HepG2 (cell line): ENCODE measurements around the gene FGF21. TPM values are rescaled to one million over a fixed set of nuclear protein-coding genes. Genes with fewer than 3 reads are reported as not detected.

ENCODE experiments used
- CBX1 ChIP-seq: IDR thresholded peaks from one replicate; pipeline ENCODE4 v1.6.1; 2016; ENCODE audit warnings: antibody characterized with exemption, low read depth
- CREB1 ChIP-seq, 2 experiments: fragments of 450-650 bp in 1 of 2; IDR thresholded peaks; 2 replicates each; pipeline ENCODE4 v1.6.1; 2016 to 2017; ENCODE audit warnings: control low read depth in 1 of 2, mild to moderate bottlenecking in 1 of 2, missing compliant biosample characterization in 1 of 2, missing genetic modification characterization in 1 of 2
- ESRRA ChIP-seq: sonication (generic); formaldehyde crosslinking; IDR thresholded peaks from 2 replicates; pipeline ENCODE4 v1.5.1; 2020; ENCODE audit warnings: mild to moderate bottlenecking, low read depth, missing genetic modification reagents
- FOXJ3 ChIP-seq: sonication (generic); formaldehyde crosslinking; IDR thresholded peaks from 2 replicates; pipeline ENCODE4 v1.4.0; 2020; ENCODE audit warnings: missing genetic modification reagents, mild to moderate bottlenecking, borderline replicate concordance
- HDAC1 ChIP-seq: sonication (generic); formaldehyde crosslinking; IDR thresholded peaks from 2 replicates; pipeline ENCODE4 v1.5.1; 2020; ENCODE audit warnings: mild to moderate bottlenecking, missing genetic modification reagents
- HNRNPLL ChIP-seq: fragments of 200-400 bp; formaldehyde crosslinking; IDR thresholded peaks from 2 replicates; pipeline ENCODE4 v1.6.1; 2017; ENCODE audit warnings: mild to moderate bottlenecking, low read depth, low read length; ENCODE audit not compliant: poor library complexity, severe bottlenecking
- KLF12 ChIP-seq: sonication (generic); formaldehyde crosslinking; IDR thresholded peaks from 2 replicates; pipeline ENCODE4 v1.4.0; 2020; ENCODE audit warnings: missing genetic modification reagents, borderline replicate concordance
- KLF9 ChIP-seq: IDR thresholded peaks from 2 replicates; pipeline ENCODE4 v1.6.1; 2016; ENCODE audit warnings: low read depth
- LCORL ChIP-seq, 2 experiments: fragments of 450-650 bp in 1 of 2; sonication (generic) in 1 of 2; formaldehyde crosslinking in 1 of 2; IDR thresholded peaks; 2 replicates each; pipeline versions ENCODE4 v1.5.0 to v1.6.1; 2017 to 2020; ENCODE audit warnings: antibody characterized with exemption in 1 of 2, missing genetic modification reagents in 1 of 2
- MAF1 ChIP-seq: sonication (generic); formaldehyde crosslinking; IDR thresholded peaks from 2 replicates; pipeline ENCODE4 v1.5.0; 2020; ENCODE audit warnings: missing genetic modification reagents, borderline replicate concordance
- MED13 ChIP-seq: sonication (generic); formaldehyde crosslinking; IDR thresholded peaks from 2 replicates; pipeline ENCODE4 v1.5.0; 2020; ENCODE audit warnings: missing genetic modification reagents
- NFATC3 ChIP-seq: sonication (generic); formaldehyde crosslinking; IDR thresholded peaks from 2 replicates; pipeline ENCODE4 v1.5.1; 2020; ENCODE audit warnings: mild to moderate bottlenecking, missing genetic modification reagents
- POLR2A ChIP-seq, 2 experiments: IDR thresholded peaks; 2 replicates each; pipeline ENCODE4 v1.6.1; 2011; ENCODE audit warnings: low read depth in 2 of 2, low read length in 2 of 2, mild to moderate bottlenecking in 1 of 2, moderate library complexity in 1 of 2; ENCODE audit not compliant: insufficient read depth in 1 of 2
- REPIN1 ChIP-seq: sonication (generic); formaldehyde crosslinking; IDR thresholded peaks from 2 replicates; pipeline ENCODE4 v1.8.0; 2022; ENCODE audit warnings: missing genetic modification reagents, low read depth, mild to moderate bottlenecking, borderline replicate concordance
- SAP130 ChIP-seq: IDR thresholded peaks from 2 replicates; pipeline ENCODE4 v1.6.1; 2016; ENCODE audit warnings: low read depth
- ZNF124 ChIP-seq: sonication (generic); formaldehyde crosslinking; IDR thresholded peaks from 2 replicates; pipeline ENCODE4 v1.4.0; 2020; ENCODE audit warnings: missing genetic modification reagents
- ZNF136 ChIP-seq: sonication (generic); formaldehyde crosslinking; IDR thresholded peaks from 2 replicates; pipeline ENCODE4 v1.8.1; 2022; ENCODE audit warnings: low read depth, mild to moderate bottlenecking, moderate library complexity, missing genetic modification reagents
- ZNF160 ChIP-seq: sonication (generic); formaldehyde crosslinking; IDR thresholded peaks from 2 replicates; pipeline ENCODE4 v1.8.0; 2022; ENCODE audit warnings: mild to moderate bottlenecking, inconsistent platforms, missing genetic modification reagents
- ZNF34 ChIP-seq: sonication (generic); formaldehyde crosslinking; IDR thresholded peaks from 2 replicates; pipeline ENCODE4 v1.4.0; 2020; ENCODE audit warnings: mild to moderate bottlenecking, missing genetic modification reagents, borderline replicate concordance
- ZNF383 ChIP-seq: sonication (generic); formaldehyde crosslinking; IDR thresholded peaks from 2 replicates; pipeline ENCODE4 v1.4.0; 2020; ENCODE audit warnings: missing genetic modification reagents, mild to moderate bottlenecking, borderline replicate concordance
- ZNF607 ChIP-seq: sonication (generic); formaldehyde crosslinking; IDR thresholded peaks from 2 replicates; pipeline ENCODE4 v1.5.1; 2020; ENCODE audit warnings: missing genetic modification reagents, mild to moderate bottlenecking, borderline replicate concordance
- ZNF781 ChIP-seq: sonication (generic); formaldehyde crosslinking; IDR thresholded peaks from 2 replicates; pipeline ENCODE4 v1.5.1; 2020; ENCODE audit warnings: borderline replicate concordance, mild to moderate bottlenecking, missing genetic modification reagents; ENCODE audit errors: not compliant biosample characterization
- polyA plus RNA-seq, 8 experiments: library from polyadenylated mRNA; depleted of rRNA in 3 of 8; stranded (reverse) in 7 of 8; unstranded in 1 of 8; fragments of >200 nt; fragmentation: Illumina TruSeq in 4 of 8; extraction: Trizol in 4 of 8; gene quantifications; 2 replicates each; pipeline versions ENCODE4 v1.2.1 to v1.2.3, GENCODE V29; 2011 to 2016; ENCODE audit warnings: low read depth in 4 of 8, missing spikeins in 1 of 8, mixed read lengths in 1 of 8; ENCODE audit not compliant: insufficient read depth in 1 of 8
- total RNA-seq, 5 experiments: library from RNA; depleted of rRNA; stranded (reverse); fragments of >200 nt; fragmentation: Illumina TruSeq; extraction: Trizol; gene quantifications; 2 replicates each; pipeline ENCODE4 v1.2.3, GENCODE V29; 2016; ENCODE audit warnings: low read depth in 1 of 5
- TF ChIP-seq, protein P1 (sequence below): sonication (generic); formaldehyde crosslinking; IDR thresholded peaks from 2 replicates; pipeline ENCODE4 v1.5.0; 2020; ENCODE audit warnings: missing genetic modification reagents
- TF ChIP-seq, protein P2 (sequence below): IDR thresholded peaks from 2 replicates; pipeline ENCODE4 v1.6.1; 2012; ENCODE audit warnings: inconsistent platforms
- TF ChIP-seq, protein P3 (sequence below): IDR thresholded peaks from 2 replicates; pipeline ENCODE4 v1.6.1; 2016; ENCODE audit warnings: low read depth, control low read depth
- TF ChIP-seq, protein P4 (sequence below): fragments of 450-650 bp; IDR thresholded peaks from 2 replicates; pipeline ENCODE4 v1.6.1; 2016
- TF ChIP-seq, protein P5 (sequence below): IDR thresholded peaks from 2 replicates; pipeline ENCODE4 v1.6.1; 2016; ENCODE audit warnings: low read depth, borderline replicate concordance

The FGF21 gene
- total and polyA plus RNA-seq, 2 of the 13 experiments (the other 11 are each of a cell fraction or from before 2014, with no cell fraction given): 0.17 TPM; not detected in 1

DNA sequence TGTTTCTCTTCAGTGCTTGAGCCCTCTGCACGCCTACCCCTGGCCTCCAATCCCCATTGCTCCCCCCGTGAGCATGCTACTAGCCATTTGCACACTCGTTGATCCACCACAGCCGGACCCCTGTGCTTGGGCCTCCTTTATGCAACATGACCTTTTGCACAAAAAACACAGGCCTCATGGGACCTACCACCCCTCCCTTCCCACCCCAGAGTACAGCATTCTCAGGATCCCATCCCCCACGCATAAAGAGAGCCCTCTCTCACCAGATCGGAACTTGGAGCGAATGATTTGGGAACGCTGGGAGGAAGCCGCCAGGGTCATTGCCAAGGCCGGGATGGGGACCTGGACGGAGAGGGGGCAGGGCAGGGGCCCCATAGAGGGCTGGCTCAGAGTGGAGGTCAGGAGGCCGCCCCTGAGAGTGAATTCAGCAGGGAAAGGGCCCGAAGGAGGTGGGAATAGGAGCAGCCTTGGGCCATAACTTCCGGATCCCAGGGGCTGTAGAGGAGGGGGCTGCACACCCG is 36.6 kb upstream of the FGF21 start (continued):
- TF ChIP-seq, protein P1, sequence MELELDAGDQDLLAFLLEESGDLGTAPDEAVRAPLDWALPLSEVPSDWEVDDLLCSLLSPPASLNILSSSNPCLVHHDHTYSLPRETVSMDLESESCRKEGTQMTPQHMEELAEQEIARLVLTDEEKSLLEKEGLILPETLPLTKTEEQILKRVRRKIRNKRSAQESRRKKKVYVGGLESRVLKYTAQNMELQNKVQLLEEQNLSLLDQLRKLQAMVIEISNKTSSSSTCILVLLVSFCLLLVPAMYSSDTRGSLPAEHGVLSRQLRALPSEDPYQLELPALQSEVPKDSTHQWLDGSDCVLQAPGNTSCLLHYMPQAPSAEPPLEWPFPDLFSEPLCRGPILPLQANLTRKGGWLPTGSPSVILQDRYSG (CRISPR knock-in tag): no peak
- TF ChIP-seq CREB1 (IDR thresholded peaks at IDR 0.05) (no peak), CREB1 (CRISPR knock-in tag; IDR thresholded peaks at IDR 0.05) (peak; percentile 60; the same call in 1 of the 2 replicates), KLF12 (CRISPR knock-in tag) (no peak), ESRRA (CRISPR knock-in tag) (peak; percentile 34; the same call in 1 of the 2 replicates), REPIN1 (CRISPR knock-in tag) (peak; percentile 83; the same call in 1 of the 2 replicates), CBX1 (no peak), KLF9 (no peak), MED13 (CRISPR knock-in tag) (0 out of 2 replicates have a peak, but pooled peaks have one; percentile 33), ZNF160 (no peak), ZNF34 (CRISPR knock-in tag) (no peak), ZNF781 (CRISPR knock-in tag) (no peak), MAF1 (CRISPR knock-in tag) (no peak), ZNF136 (CRISPR knock-in tag) (no peak), HNRNPLL (no peak), POLR2A (IDR thresholded peaks at IDR 0.05; ENCODE audit: insufficient read depth in 1 of 2, low read depth in 2 of 2, low read length in 2 of 2) (0 out of 4 replicates have a peak, but pooled peaks of 1 of the 2 experiments have one; percentile 10), LCORL (IDR thresholded peaks at IDR 0.05) (peak; percentile 56; the same call in 1 of the 2 replicates), LCORL (CRISPR knock-in tag; IDR thresholded peaks at IDR 0.05) (peak; percentile 93), ZNF383 (CRISPR knock-in tag) (no peak), SAP130 (CRISPR knock-in tag) (peak; percentile 85), ZNF124 (no peak), NFATC3 (no peak), FOXJ3 (CRISPR knock-in tag) (no peak), HDAC1 (CRISPR knock-in tag) (peak; percentile 88), ZNF607 (no peak)
- TF ChIP-seq, protein P2, sequence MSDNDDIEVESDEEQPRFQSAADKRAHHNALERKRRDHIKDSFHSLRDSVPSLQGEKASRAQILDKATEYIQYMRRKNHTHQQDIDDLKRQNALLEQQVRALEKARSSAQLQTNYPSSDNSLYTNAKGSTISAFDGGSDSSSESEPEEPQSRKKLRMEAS: peak; percentile 59; the same call in 1 of the 2 replicates
- TF ChIP-seq, protein P3, sequence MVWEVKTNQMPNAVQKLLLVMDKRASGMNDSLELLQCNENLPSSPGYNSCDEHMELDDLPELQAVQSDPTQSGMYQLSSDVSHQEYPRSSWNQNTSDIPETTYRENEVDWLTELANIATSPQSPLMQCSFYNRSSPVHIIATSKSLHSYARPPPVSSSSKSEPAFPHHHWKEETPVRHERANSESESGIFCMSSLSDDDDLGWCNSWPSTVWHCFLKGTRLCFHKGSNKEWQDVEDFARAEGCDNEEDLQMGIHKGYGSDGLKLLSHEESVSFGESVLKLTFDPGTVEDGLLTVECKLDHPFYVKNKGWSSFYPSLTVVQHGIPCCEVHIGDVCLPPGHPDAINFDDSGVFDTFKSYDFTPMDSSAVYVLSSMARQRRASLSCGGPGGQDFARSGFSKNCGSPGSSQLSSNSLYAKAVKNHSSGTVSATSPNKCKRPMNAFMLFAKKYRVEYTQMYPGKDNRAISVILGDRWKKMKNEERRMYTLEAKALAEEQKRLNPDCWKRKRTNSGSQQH: no peak; the same call in 1 of the 2 replicates
- TF ChIP-seq, protein P4, sequence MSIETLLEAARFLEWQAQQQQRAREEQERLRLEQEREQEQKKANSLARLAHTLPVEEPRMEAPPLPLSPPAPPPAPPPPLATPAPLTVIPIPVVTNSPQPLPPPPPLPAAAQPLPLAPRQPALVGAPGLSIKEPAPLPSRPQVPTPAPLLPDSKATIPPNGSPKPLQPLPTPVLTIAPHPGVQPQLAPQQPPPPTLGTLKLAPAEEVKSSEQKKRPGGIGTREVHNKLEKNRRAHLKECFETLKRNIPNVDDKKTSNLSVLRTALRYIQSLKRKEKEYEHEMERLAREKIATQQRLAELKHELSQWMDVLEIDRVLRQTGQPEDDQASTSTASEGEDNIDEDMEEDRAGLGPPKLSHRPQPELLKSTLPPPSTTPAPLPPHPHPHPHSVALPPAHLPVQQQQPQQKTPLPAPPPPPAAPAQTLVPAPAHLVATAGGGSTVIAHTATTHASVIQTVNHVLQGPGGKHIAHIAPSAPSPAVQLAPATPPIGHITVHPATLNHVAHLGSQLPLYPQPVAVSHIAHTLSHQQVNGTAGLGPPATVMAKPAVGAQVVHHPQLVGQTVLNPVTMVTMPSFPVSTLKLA: no peak
- TF ChIP-seq, protein P5, sequence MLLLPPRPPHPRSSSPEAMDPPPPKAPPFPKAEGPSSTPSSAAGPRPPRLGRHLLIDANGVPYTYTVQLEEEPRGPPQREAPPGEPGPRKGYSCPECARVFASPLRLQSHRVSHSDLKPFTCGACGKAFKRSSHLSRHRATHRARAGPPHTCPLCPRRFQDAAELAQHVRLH (CRISPR knock-in tag): no peak
